Measurements from ENCODE around the gene SETBP1.

Gene SETBP1

DNA sequence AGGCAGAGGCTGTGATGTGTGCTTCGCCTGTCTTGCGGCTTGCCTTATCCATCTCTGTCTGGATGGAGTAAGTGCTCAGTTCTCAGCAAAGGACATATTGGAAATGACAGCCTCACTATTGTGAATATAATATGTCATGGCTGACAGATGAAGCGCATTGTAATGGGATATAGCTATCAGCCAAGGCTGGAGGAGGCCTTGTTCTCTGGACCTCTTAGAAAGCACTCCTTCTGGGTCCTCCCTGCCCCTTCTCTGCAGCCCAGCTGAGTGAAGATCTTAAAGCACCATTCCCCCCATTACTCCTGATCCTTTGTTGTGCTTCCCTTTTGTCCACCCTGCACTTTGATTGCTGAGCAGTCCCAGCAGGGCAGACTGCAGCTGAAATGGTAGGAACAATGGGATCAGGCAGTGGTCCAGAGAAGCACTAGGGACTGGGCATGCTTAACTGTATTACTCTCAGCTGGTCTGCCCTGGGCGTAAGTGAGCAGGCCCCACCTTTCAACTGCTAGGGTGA is 265.3 kb downstream of the SETBP1 start:
- H3K9me3 ChIP-seq (ENCODE audit: insufficient read depth, low read depth, low read length) = peaks cover 1% of the 10 kb centered on the region
- H3K14ac ChIP-seq (ENCODE audit: low read length) = no peak overlapping the region
- H2AK5ac ChIP-seq (ENCODE audit: low read length) = no peak overlapping the region
- no peak overlapping the region for H3K23ac ChIP-seq (ENCODE audit: low read length)
- H2BK120ac ChIP-seq (ENCODE audit: insufficient read depth, low read length, poor library complexity) = no peak overlapping the region
- H3K9ac ChIP-seq (ENCODE audit: low read length) = no peak overlapping the region
- no peaks in the 10 kb centered on the region for H3K27me3 ChIP-seq (ENCODE audit: insufficient read depth, low read length)
- peaks cover 2 to 7% of the 10 kb centered on the region in 2 experiments for H3K4me1 ChIP-seq (ENCODE audit: control insufficient read depth in 1 of 2, insufficient read depth in 2 of 2, low read length in 2 of 2)
- H2BK12ac ChIP-seq (ENCODE audit: low read length) = no peak overlapping the region
- no peaks in the 10 kb centered on the region for H3K79me2 ChIP-seq (ENCODE audit: control insufficient read depth, insufficient read depth, low read length, poor library complexity)
- H4K91ac ChIP-seq (ENCODE audit: low read depth, low read length) = no peak overlapping the region
- H2BK5ac ChIP-seq (ENCODE audit: low read depth, low read length, poor library complexity) = no peak overlapping the region
- H4K12ac ChIP-seq (ENCODE audit: low read depth, low read length) = no peak overlapping the region
- H3K4me2 ChIP-seq (ENCODE audit: low read length) = no peak overlapping the region
- H3K27ac ChIP-seq (ENCODE audit: low read depth, low read length) = no peak overlapping the region
- no peak overlapping the region for H2AFZ ChIP-seq (ENCODE audit: insufficient read depth, low read length, poor library complexity)
- peaks cover 1% of the 10 kb centered on the region for H3K79me1 ChIP-seq (ENCODE audit: low read length)
- no peak overlapping the region for H4K8ac ChIP-seq (ENCODE audit: low read depth, low read length)
- peaks cover 3 to 7% of the 10 kb centered on the region in 2 experiments for H3K36me3 ChIP-seq (ENCODE audit: control insufficient read depth in 1 of 2, insufficient read depth in 2 of 2, low read length in 2 of 2)
- no CpG with 5 or more reads among the region's 4 CpGs for WGBS (ENCODE audit: extremely low coverage, insufficient coverage, insufficient read length)
- DNase-seq = no peak
- H3K4ac ChIP-seq (ENCODE audit: low read depth, low read length) = no peak overlapping the region
- H3K18ac ChIP-seq (ENCODE audit: low read length) = no peak overlapping the region
- no peak overlapping the region for H3K4me3 ChIP-seq (ENCODE audit: low read depth, low read length)

DNA sequence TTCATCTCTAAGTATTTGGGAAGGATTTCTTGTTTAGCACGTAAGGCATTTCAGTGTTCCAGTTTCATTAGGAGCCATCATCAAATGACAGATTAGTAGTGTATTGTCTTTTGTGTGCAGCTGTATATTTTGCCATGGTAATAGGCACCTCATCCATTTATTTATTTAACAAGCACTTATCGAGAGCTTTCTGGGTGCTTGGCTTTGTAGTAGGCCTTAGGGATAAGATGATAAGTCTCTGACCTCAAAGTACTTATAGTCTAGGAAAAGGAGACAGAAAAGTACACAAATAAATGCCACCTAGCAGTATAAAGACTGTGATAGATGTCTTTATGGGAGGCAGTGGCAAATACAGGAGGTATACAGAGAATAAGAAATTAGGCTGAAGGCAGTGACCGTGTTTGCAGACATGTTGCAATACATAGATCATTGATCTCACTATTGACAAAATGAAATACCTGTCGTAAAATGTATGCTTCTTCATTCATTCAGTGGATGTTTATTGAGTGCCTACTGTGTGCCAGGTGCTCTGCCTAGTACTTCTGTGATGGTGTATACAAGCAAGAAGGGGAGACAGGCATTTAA is 265.9 kb downstream of the SETBP1 start:
- no peaks in the 10 kb centered on the region for H3K79me2 ChIP-seq (ENCODE audit: control insufficient read depth, insufficient read depth, low read length, poor library complexity)
- DNase-seq = no peak

DNA sequence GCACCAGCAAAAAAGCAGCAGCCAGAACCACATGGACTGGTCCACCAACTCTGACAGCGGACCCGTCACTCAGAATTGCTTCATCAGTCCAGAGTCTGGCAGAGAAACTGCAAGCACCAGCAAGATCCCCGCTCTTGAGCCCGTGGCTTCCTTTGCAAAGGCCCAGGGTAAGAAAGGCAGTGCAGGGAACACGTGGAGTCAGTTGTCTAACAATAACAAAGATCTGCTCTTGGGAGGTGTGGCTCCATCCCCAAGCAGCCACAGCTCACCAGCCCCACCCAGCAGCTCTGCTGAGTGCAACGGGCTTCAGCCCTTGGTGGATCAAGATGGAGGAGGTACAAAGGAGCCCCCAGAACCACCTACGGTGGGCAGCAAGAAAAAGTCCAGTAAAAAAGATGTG is 269.3 kb downstream of the SETBP1 start:
- Histone ChIP-seq H3K36me3 (ENCODE audit: control insufficient read depth in 1 of 2, insufficient read depth in 2 of 2, low read length in 2 of 2) (peaks cover 18 to 19% of the 10 kb centered on the region in 2 experiments), H3K4ac (ENCODE audit: low read depth, low read length) (no peak overlapping the region), H2AFZ (ENCODE audit: insufficient read depth, low read length, poor library complexity) (no peak overlapping the region), H3K18ac (ENCODE audit: low read length) (no peak overlapping the region), H4K12ac (ENCODE audit: low read depth, low read length) (no peak overlapping the region), H3K27me3 (ENCODE audit: insufficient read depth, low read length) (no peaks in the 10 kb centered on the region), H2BK120ac (ENCODE audit: insufficient read depth, low read length, poor library complexity) (no peak overlapping the region), H3K79me1 (ENCODE audit: low read length) (no peaks in the 10 kb centered on the region), H3K23ac (ENCODE audit: low read length) (no peak overlapping the region), H3K79me2 (ENCODE audit: control insufficient read depth, insufficient read depth, low read length, poor library complexity) (no peaks in the 10 kb centered on the region), H3K4me2 (ENCODE audit: low read length) (no peak overlapping the region), H3K9ac (ENCODE audit: low read length) (no peak overlapping the region), H3K9me3 (ENCODE audit: insufficient read depth, low read depth, low read length) (peaks cover 1% of the 10 kb centered on the region), H2BK5ac (ENCODE audit: low read depth, low read length, poor library complexity) (no peak overlapping the region), H4K8ac (ENCODE audit: low read depth, low read length) (no peak overlapping the region), H2BK12ac (ENCODE audit: low read length) (no peak overlapping the region), H3K4me1 (ENCODE audit: control insufficient read depth in 1 of 2, insufficient read depth in 2 of 2, low read length in 2 of 2) (peaks cover 0 to 4% of the 10 kb centered on the region in 2 experiments), H2AK5ac (ENCODE audit: low read length) (no peak overlapping the region), H3K27ac (ENCODE audit: low read depth, low read length) (no peak overlapping the region), H4K91ac (ENCODE audit: low read depth, low read length) (no peak overlapping the region), H3K4me3 (ENCODE audit: low read depth, low read length) (no peak overlapping the region), H3K14ac (ENCODE audit: low read length) (no peak overlapping the region)
- no CpG with 5 or more reads among the region's 7 CpGs for whole genome bisulfite sequencing (ENCODE audit: extremely low coverage, insufficient coverage, insufficient read length)
- no peak for DNase-seq

More for the DNA sequence above, 265.9 kb downstream of the SETBP1 start:
- no peak overlapping the region for H3K4me3 ChIP-seq (ENCODE audit: low read depth, low read length)
- H3K4me2 ChIP-seq (ENCODE audit: low read length) = no peak overlapping the region
- no peak overlapping the region for H2BK5ac ChIP-seq (ENCODE audit: low read depth, low read length, poor library complexity)
- H2AFZ ChIP-seq (ENCODE audit: insufficient read depth, low read length, poor library complexity) = no peak overlapping the region
- H3K4ac ChIP-seq (ENCODE audit: low read depth, low read length) = no peak overlapping the region
- H3K14ac ChIP-seq (ENCODE audit: low read length) = no peak overlapping the region
- H3K23ac ChIP-seq (ENCODE audit: low read length) = no peak overlapping the region
- peaks cover 1% of the 10 kb centered on the region for H3K9me3 ChIP-seq (ENCODE audit: insufficient read depth, low read depth, low read length)
- H4K8ac ChIP-seq (ENCODE audit: low read depth, low read length) = no peak overlapping the region
- no peak overlapping the region for H3K18ac ChIP-seq (ENCODE audit: low read length)
- no peaks in the 10 kb centered on the region for H3K27me3 ChIP-seq (ENCODE audit: insufficient read depth, low read length)
- H3K9ac ChIP-seq (ENCODE audit: low read length) = no peak overlapping the region
- peaks cover 8 to 11% of the 10 kb centered on the region in 2 experiments for H3K36me3 ChIP-seq (ENCODE audit: control insufficient read depth in 1 of 2, insufficient read depth in 2 of 2, low read length in 2 of 2)
- H3K79me1 ChIP-seq (ENCODE audit: low read length) = peaks cover 1% of the 10 kb centered on the region
- H2BK12ac ChIP-seq (ENCODE audit: low read length) = no peak overlapping the region
- H4K91ac ChIP-seq (ENCODE audit: low read depth, low read length) = no peak overlapping the region
- H4K12ac ChIP-seq (ENCODE audit: low read depth, low read length) = no peak overlapping the region
- H3K4me1 ChIP-seq (ENCODE audit: control insufficient read depth in 1 of 2, insufficient read depth in 2 of 2, low read length in 2 of 2) = peaks cover 2 to 7% of the 10 kb centered on the region in 2 experiments
- no peak overlapping the region for H2AK5ac ChIP-seq (ENCODE audit: low read length)
- WGBS (ENCODE audit: extremely low coverage, insufficient coverage, insufficient read length) = no CpG with 5 or more reads among the region's 4 CpGs
- H3K27ac ChIP-seq (ENCODE audit: low read depth, low read length) = no peak overlapping the region
- no peak overlapping the region for H2BK120ac ChIP-seq (ENCODE audit: insufficient read depth, low read length, poor library complexity)

DNA sequence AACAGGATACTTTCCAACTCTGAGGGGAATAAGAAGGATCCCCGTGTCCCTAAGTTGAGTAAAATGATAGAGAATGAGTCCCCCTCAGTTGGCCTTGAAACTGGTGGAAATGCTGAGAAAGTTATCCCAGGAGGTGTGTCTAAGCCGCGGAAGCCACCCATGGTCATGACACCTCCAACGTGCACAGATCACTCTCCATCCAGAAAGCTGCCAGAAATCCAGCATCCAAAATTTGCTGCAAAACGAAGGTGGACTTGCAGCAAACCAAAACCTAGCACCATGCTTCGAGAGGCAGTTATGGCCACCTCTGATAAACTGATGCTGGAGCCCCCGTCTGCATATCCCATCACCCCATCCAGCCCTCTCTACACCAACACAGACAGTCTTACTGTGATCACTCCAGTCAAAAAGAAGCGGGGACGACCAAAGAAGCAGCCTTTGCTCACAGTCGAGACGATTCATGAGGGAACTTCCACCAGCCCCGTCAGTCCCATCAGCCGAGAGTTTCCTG is 270.1 kb downstream of the SETBP1 start:
- no peak for DNase-seq
- Histone ChIP-seq H3K36me3 (ENCODE audit: control insufficient read depth in 1 of 2, insufficient read depth in 2 of 2, low read length in 2 of 2) (peaks cover 18 to 19% of the 10 kb centered on the region in 2 experiments), H3K23ac (ENCODE audit: low read length) (no peak overlapping the region), H3K27ac (ENCODE audit: low read depth, low read length) (no peak overlapping the region), H3K4me3 (ENCODE audit: low read depth, low read length) (no peak overlapping the region), H4K12ac (ENCODE audit: low read depth, low read length) (no peak overlapping the region), H3K4me1 (ENCODE audit: control insufficient read depth in 1 of 2, insufficient read depth in 2 of 2, low read length in 2 of 2) (peaks cover 0 to 4% of the 10 kb centered on the region in 2 experiments), H3K4me2 (ENCODE audit: low read length) (no peak overlapping the region), H3K9ac (ENCODE audit: low read length) (no peak overlapping the region), H3K14ac (ENCODE audit: low read length) (no peak overlapping the region), H4K8ac (ENCODE audit: low read depth, low read length) (no peak overlapping the region), H3K9me3 (ENCODE audit: insufficient read depth, low read depth, low read length) (peaks cover 1% of the 10 kb centered on the region), H2BK12ac (ENCODE audit: low read length) (no peak overlapping the region), H4K91ac (ENCODE audit: low read depth, low read length) (no peak overlapping the region), H3K27me3 (ENCODE audit: insufficient read depth, low read length) (no peaks in the 10 kb centered on the region), H2BK5ac (ENCODE audit: low read depth, low read length, poor library complexity) (no peak overlapping the region), H3K18ac (ENCODE audit: low read length) (no peak overlapping the region), H2AK5ac (ENCODE audit: low read length) (no peak overlapping the region), H3K79me2 (ENCODE audit: control insufficient read depth, insufficient read depth, low read length, poor library complexity) (no peaks in the 10 kb centered on the region), H2AFZ (ENCODE audit: insufficient read depth, low read length, poor library complexity) (no peak overlapping the region), H2BK120ac (ENCODE audit: insufficient read depth, low read length, poor library complexity) (no peak overlapping the region), H3K79me1 (ENCODE audit: low read length) (no peaks in the 10 kb centered on the region), H3K4ac (ENCODE audit: low read depth, low read length) (no peak overlapping the region)
- WGBS (ENCODE audit: extremely low coverage, insufficient coverage, insufficient read length) = no CpG with 5 or more reads among the region's 13 CpGs
